SIG-M5 treated with dmso at 0.1 percent for 504 hours (cell line): ENCODE results near the gene PRSS48.
"Not testable (repeated sequence)": the region's sequence is repeated elsewhere in the genome, so short reads cannot be mapped to it uniquely, and the experiment has no call there.

ENCODE experiments used
- DNase-seq: peaks from one replicate; lab custom pipeline; 2025; ENCODE audit not compliant: unreplicated experiment; lab: John Stamatoyannopoulos, UW

The PRSS48 gene

DNA sequence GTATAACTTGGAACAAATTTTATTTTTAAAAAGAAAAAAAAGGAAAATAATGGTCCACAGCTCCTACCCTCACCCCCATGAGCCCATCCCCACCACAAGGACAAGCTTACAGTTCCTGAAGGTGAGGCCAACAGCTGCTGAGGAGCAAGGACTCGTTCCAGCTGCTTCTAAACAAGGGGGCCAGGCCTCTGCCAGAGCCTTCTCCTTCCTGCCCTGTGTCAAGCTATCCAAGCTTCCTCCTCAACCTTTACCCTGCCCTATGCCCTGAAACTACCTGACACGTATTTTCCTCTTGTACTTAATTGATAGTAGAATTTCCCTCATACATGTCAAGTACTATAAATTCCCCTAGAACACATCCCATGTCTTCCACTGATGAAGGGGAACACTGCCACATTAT is 39.7 kb downstream of the PRSS48 start:
- DNase-seq: no peak

DNA sequence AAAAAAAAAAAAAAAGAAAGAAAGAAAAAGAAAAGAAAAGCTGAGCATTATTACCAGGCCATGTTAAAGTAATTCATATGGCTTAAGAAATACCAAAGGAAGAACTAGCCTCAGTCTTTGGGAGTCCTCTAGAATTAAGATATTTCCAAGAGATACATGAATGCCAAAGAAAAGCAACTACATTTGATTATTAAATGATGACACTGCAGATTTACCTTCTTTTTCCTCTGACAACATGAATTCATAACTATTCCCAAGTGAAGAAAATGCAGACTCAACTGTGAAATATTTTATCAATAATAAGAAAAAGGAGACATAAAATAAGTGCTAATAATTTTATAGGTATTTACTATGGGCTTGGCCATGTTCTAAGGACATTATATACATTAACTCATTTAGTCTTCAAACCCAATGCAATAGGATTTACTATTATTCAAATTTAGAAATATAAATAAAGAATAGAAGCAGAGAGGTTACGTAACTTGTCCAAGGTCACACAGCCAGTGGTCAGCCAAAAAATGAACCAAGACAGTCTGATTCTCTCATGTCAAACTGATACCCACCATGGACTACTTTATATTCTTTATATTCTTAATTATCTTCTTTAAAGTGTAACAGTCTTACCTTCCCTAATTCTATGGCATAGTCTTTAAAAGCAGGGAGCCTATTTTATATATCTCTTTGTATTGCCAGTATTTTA is 41.5 kb downstream of the PRSS48 start:
- DNase-seq: no peak

DNA sequence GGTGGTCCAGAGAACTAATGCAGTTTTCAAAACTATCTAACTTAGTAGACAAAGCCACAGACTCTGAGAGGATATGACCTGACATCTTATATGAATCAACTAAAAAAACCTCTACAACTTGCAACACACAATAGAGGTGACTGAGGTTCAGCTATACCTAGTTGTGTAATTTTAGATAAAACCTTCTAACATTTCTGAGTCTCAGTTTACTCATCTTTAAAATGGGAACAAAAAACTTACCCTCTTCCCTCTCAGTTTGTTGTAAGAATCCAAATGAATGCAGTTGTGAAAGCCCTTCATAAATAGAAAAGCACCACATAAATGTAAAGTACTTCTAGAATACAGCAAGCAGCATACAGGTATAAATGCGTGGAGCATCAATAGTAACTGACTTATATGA is 42.5 kb downstream of the PRSS48 start:
- DNase-seq: no peak

DNA sequence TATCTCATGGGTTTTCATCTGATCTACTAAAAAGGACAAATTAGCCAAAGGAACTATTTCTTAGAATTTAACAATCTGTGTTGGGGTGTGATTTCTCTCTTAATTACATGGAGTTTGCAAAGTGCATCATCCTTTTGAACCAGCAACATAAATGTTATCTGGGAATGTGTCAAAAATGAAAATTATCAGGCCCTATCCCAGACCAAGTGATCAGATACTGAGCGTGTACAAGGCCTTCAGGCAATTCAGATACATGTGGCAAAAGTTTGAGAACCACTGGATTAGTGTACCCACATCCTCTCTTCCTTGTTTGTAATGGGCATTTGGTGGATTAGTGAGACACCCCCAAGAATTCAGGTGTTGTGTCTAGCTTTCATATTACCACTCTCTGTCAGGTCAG is 44.6 kb downstream of the PRSS48 start:
- DNase-seq: no peak

DNA sequence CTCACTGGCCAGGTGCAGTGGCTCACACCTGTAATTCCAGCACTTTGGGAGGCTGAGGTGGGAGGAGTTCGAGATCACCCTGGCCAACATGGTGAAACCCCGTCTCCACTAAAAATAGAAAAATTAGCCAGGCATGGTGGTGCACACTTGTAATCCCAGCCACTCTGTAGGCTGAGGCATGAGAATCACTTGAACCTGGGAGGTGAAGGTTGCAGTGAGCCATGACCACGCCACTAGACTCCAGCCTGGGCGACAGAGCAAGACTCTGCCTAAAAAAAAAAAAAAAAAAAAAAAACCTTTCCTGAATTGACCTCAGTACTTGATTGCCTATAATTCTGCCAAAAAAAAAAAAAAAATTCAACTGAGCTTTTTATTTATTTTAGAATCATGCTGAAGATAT is 45.2 kb downstream of the PRSS48 start:
- not testable (repeated sequence) for DNase-seq

DNA sequence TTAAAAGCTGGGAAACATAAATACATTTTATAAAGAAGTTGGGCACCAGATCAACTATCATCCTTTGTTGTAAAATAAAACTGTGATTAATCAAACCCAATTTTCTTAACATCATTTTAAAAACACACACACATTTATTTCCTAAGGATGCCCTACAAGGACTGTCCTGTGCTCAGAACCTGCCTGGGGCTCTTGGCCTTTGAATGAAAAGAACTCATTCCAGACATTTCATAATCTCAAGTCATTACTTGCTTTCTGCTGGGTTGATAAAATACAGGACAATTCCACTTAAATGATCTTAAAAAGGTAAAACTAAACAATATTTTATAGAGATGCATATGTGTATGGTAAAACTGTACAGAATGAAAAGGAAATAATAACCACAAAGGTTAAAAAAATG is 45.6 kb downstream of the PRSS48 start:
- no peak for DNase-seq

DNA sequence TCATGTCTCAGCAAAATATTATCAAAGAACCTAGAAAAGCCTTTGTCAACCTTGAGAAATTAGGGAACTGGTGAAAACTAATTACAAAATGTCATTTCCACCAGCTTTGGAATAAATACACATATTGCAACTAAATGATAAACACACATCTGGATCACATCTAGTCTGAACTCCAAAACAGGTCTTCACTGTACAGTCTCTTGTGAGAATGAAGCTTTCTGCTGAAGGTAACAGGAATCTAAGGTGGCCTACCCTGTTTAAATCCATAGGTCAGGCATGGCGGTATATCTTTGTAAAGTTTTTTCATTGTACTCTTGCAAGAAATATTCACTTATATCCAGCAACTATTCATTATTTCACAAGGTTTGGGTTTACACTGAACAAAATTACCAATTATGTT is 46.7 kb downstream of the PRSS48 start:
- no peak for DNase-seq

DNA sequence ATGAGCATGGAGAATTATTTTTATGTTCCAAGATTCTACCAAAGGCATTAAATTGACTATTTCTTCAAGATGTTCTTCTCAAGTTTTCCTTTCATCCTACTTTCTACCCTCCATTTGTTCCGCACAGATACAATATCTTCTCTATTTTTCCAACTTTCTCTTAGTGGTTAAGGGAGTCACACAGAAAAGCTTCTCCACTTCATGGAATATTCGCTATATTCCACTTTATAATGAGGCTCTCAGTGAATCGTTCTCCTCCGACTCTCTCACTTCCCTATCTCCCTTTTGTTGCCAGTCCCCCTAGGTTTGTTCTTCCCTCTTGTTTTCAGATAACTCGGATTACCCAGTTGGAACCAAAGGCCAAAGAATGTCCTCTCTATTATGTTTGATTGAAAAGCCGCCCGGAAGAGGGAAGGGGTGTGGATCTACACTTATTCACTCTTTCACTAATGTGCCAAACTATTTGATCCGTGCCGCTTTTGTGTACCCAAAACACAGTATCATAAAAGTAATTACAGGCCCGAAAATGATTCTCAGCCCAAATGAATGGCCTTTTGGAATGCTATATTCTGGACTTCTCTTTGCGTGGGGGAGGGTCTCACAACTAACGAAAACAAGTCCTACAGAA is 47.3 kb downstream of the PRSS48 start:
- no peak for DNase-seq

DNA sequence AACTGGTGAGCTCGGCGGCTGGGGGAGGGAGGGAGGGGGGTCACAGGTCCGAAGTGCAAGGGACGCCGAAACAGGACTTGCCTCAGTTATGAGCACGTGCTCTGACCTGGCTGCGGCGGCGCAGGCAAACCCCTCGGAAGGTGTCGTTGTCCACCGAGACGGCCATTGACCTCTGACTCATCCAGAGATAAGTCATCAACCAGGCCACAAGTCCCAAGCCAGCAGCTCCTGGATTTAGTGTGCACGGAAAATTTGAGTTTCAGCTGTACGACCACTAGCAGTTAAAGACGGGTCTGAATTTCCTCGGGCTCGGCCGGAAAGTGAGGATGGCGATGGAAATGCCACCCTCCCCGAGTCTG is 47.8 kb downstream of the PRSS48 start:
- no peak for DNase-seq

DNA sequence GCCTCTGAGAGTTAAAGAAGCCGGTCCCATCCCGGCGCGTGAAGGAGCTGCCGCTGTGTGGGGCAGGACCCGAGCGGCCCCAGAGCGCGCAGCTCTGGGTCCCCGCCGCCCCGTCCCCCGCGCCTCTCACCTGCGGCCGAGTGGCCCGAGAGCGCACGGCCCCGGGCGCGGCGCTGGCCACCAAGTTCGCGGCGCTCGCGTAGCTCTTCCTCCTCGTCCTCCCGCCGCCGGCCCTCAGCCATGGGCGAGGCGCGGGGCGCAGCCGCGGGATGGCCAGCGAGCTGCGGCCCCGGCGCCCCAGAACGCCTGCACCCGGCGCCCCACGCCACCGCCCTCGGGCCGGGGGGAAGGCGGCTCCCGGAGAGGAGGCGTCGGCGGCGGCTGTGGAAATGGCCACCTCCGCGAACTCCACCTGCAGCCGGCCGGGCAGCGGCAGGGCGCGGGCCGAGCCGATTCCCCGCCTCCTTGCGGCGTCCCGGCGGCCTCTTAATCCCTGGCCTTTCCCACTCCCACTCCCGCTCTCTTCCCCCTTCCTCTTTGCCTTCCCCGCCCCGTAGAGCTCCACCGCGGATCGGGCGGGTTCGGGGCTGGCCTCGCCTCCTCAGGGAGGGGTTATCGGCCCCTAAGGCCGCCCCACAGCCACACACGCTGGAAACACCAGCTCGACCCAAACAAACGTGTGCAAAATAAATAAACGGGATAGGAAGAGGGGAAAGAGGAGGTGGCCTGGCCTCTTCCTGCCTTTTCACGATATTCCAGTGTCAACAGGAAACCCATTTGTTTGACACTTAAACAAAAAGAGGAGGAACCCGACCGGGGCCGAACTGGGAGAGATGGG is 48.4 kb downstream of the PRSS48 start, which contains the start of gene SH3D19:
Gene SH3D19, minus strand, starts transcription at position 495 of the 838 bp plus-strand sequence. Its CDS starts 253 bp downstream, at position 242.
- no peak for DNase-seq

DNA sequence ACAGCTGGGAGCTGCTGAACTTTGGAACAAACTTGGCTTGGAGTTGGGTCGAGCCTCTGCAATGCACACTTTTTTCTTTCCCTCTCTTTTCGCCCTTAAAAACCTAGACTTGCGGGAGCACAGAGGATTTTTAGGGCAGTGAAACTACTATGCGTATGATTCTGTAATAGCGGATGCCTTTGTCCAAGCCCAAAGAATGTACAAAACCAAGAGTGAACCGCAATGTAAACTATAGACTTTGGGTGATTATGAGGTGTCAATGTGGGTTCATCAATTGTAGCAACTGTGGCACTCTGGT is 48.9 kb downstream of the PRSS48 start:
- no peak for DNase-seq

DNA sequence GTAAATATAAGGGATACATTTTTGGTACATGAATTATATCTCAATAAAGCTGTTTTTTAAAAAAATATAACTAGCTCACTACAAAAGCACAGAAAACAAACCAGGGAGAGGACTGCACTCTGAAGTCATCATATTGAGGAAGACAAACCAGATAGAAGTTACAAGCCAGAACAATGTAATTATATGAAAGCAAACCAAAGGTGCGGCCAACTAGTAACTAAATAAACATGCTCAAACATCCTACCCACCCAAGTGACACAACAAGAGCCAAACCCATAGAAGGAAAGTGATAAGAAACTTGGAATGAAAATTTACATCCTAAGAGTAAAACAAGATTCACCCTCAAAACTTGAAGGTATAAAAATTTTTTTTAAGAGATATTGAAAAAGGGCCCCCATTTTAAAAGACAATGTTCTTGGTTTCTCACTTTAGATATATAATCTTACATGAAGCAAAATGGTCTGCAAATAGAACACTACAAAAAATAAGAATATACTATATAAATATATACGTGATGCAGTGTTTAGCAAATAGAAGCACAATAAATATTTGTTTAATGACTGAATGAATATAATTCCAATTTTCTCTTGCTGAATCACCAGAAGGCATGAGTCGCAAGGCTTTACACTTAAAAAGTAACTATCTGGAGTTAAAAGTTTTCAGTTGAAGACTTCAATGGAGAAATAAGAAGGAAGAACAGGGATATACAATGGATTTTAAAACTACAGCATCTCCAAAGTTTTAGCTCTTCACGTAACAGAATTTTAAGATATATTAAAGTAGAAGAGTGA is 52.5 kb downstream of the PRSS48 start:
- DNase-seq: no peak

DNA sequence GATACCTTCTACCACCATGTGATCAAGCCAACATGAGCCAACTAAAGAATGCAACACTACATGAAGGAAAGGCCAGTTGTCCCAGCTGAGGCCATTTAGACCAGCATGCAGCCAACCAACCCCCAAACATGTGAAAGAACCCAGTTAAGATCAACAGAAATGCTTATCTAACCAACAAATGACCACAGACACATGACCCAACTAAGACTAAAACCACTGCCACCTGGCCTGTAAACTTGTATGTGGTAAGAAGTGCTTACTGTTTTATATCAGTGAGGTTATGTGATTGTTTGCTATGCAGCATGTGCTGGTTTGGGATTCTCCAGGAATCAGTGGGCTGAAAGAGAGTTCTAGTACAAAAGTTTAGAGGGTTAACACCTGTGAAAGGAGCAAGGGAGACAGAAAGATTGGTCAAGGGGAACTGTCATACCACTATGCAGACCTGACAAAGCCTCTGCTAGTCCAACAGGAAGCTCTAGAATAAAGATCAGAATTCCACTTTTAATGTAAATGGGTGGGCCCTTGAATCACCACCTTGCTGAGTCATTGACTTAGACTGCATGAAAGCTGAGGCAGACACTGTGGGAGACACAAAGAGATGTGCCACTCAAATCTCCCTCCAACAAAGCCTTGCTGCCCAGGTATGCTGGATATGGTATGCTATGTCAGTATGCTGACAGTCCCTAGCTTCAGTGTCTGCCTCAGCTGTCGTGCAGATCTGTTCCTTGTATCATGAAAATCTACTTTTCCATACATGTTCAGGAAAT is 54.5 kb downstream of the PRSS48 start:
- no peak for DNase-seq

DNA sequence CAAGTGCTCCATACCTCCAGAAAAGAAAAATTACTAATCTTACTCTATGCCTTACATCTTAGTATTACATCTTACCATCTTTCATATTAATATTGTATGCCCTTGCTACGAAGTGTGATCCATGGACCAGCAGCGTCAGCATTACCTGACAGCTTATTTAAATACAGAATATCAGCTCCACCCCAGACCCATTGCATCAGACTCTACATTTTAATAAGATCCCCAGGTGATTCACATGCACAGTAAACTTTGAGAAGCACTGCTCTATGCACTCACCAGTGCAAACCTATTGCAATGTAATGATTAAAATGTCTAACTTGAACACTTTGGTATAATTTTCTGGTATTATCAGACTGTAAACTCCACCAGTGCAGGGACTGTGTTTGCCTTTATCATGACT is 62.5 kb downstream of the PRSS48 start:
- no peak for DNase-seq

DNA sequence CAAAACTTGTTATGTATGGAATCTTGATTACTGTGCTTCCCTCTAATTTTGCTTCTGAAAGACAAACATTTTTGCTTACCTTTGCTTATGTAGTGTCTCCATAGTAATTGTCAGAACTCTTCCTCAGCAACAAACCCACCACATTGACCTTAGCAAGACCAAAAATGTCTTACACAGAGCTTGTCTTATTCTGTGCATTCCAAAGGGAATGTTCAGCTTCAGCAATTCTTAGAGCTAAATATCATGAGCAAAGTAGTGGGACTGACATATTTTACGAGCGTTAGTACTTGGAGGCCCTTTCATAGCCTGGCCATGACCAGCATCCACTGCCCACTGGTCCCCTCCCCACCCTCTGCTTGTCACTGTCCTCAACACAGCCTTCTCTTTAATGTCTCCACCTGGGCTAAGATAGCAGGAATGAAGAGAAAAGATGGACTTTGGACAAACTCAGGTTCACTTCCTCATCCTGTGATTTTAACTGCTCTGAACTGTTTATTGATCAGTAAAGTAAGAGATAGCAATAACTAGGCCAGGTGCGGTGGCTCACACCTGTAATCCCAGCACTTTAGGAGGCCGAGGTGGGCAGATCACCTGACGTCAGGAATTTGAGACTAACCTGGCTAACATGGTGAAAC is 63.9 kb downstream of the PRSS48 start:
- no peak for DNase-seq
